Measurements from ENCODE around the gene CATSPERZ. TPM values are rescaled to one million over a fixed set of nuclear protein-coding genes. Genes with fewer than 3 reads are reported as not detected.
A peak's percentile ranks its signal among the peaks of the same experiment; 100 is the strongest.

CATSPERZ gene
- total and polyA plus RNA-seq, 9 of the 15 experiments (the other 6 are each of a cell fraction or from before 2014, with no cell fraction given): 0.86 to 8.5 (median 3.5) TPM

- no peak for TF ChIP-seq IRF9 (tag; IDR thresholded peaks at IDR 0.05)
- TF ChIP-seq ESRRA (IDR thresholded peaks at IDR 0.05; ENCODE audit: borderline replicate concordance, low read depth): no peak
- TF ChIP-seq ADNP (tag; IDR thresholded peaks at IDR 0.05): no peak
- TF ChIP-seq NFRKB (IDR thresholded peaks at IDR 0.05; ENCODE audit: low read depth): no peak
- no peak for TF ChIP-seq SMAD4 (CRISPR knock-in tag; conservative IDR thresholded peaks at IDR 0.05)
- no peak for TF ChIP-seq NKRF (IDR thresholded peaks at IDR 0.05; ENCODE audit: borderline replicate concordance)
- TF ChIP-seq JUN (IDR thresholded peaks at IDR 0.05; ENCODE audit: borderline replicate concordance, low read depth, low read length): no peak
- no peak for TF ChIP-seq JUN (CRISPR knock-in tag; IDR thresholded peaks at IDR 0.05; ENCODE audit: borderline replicate concordance)
- TF ChIP-seq ZNF586 (CRISPR knock-in tag; conservative IDR thresholded peaks at IDR 0.05): no peak
- TF ChIP-seq DDX20 (tag; IDR thresholded peaks at IDR 0.05; ENCODE audit: low read depth): no peak
- TF ChIP-seq MYBL2 (IDR thresholded peaks at IDR 0.05; ENCODE audit: low read depth): no peak
- TF ChIP-seq MYBL2 (CRISPR knock-in tag; IDR thresholded peaks at IDR 0.05; ENCODE audit: borderline replicate concordance): no peak
- 0 out of 4 replicates have a peak, but pooled peaks of 1 of the 2 experiments have one; percentile 21 for TF ChIP-seq FOXA3 (CRISPR knock-in tag; conservative IDR thresholded peaks at IDR 0.05 in 1 of 2, IDR thresholded peaks at IDR 0.05 in 1 of 2)
- no peak for TF ChIP-seq FOXO4 (CRISPR knock-in tag; IDR thresholded peaks at IDR 0.05)
- TF ChIP-seq ZNF277 (CRISPR knock-in tag; IDR thresholded peaks at IDR 0.05; ENCODE audit: borderline replicate concordance): no peak
- TF ChIP-seq GABPA (tag; conservative IDR thresholded peaks at IDR 0.05; ENCODE audit: low read depth): no peak
- no peak for TF ChIP-seq RBM39 (optimal IDR thresholded peaks at IDR 0.05; ENCODE audit: low read depth, low read length)
- TF ChIP-seq VEZF1 (CRISPR knock-in tag; IDR thresholded peaks at IDR 0.05): no peak
- no peak for TF ChIP-seq ZNF12 (CRISPR knock-in tag; IDR thresholded peaks at IDR 0.05)
These were observed 40.6 kb downstream of the CATSPERZ start (continued) for GRCh38 chr11:64340671-64341335.
